Stimulated activated effector memory CD8-positive, alpha-beta T cell treated with anti-CD3 and anti-CD28 coated beads, Interleukin-12 subunit alpha, Interleukin-12 subunit beta, amount 100 ng/mL, for 72 hours (primary cell): ENCODE data around the gene ABCG2.
"Not testable (repeated sequence)": the region's sequence is repeated elsewhere in the genome, so short reads cannot be mapped to it uniquely, and the experiment has no call there.

Experiments used
- ATAC-seq: fragments of 150-1000 bp; cut with Tn5 transposase; 2 replicates; pipeline ENCODE4 v1.10.0; 2021
- DNase-seq, 2 donors: peaks; one replicate each; pipeline ENCODE4 v3.0.0; 2021 to 2022; ENCODE audit warnings: low spot score in 2 of 2
- H3K27ac Mint-ChIP-seq: one replicate; pipeline ENCODE4 v1.8.0; 2022; ENCODE audit warnings: mild to moderate bottlenecking, mixed read lengths
- H3K36me3 Mint-ChIP-seq: one replicate; pipeline ENCODE4 v1.8.0; 2022; ENCODE audit warnings: mild to moderate bottlenecking, mixed read lengths
- H3K4me1 Mint-ChIP-seq: one replicate; pipeline ENCODE4 v1.8.0; 2022; ENCODE audit warnings: mixed read lengths
- H3K4me3 Mint-ChIP-seq: one replicate; pipeline ENCODE4 v1.8.0; 2022; ENCODE audit warnings: mild to moderate bottlenecking, mixed read lengths
- H3K9me3 Mint-ChIP-seq: one replicate; pipeline ENCODE4 v1.8.0; 2022; ENCODE audit warnings: mixed read lengths

Gene ABCG2

GRCh38 chr4:88108747-88109122 is 49.7 kb downstream of the ABCG2 start:
- no peaks in the 10 kb centered on the region for H3K4me1 Mint-ChIP-seq
- ATAC-seq: no peak
- DNase-seq: no peak
- no peak overlapping the region for H3K4me3 Mint-ChIP-seq
- no peak overlapping the region for H3K27ac Mint-ChIP-seq
- no peaks in the 10 kb centered on the region for H3K36me3 Mint-ChIP-seq
- H3K9me3 Mint-ChIP-seq: no peaks in the 10 kb centered on the region

GRCh38 chr4:88108108-88108465 is 50.4 kb downstream of the ABCG2 start:
- not testable (repeated sequence) for DNase-seq, H3K36me3 Mint-ChIP-seq, H3K27ac Mint-ChIP-seq, H3K4me3 Mint-ChIP-seq, ATAC-seq, H3K9me3 Mint-ChIP-seq, H3K4me1 Mint-ChIP-seq

- no peaks in the 10 kb centered on the region for H3K4me1 Mint-ChIP-seq
- DNase-seq (no peak), ATAC-seq (no peak)
- no peaks in the 10 kb centered on the region for H3K36me3 Mint-ChIP-seq
- H3K4me3 Mint-ChIP-seq: no peak overlapping the region
- H3K9me3 Mint-ChIP-seq: no peaks in the 10 kb centered on the region
- no peak overlapping the region for H3K27ac Mint-ChIP-seq
These were observed 50.9 kb downstream of the ABCG2 start for GRCh38 chr4:88107406-88108107.

- Mint-ChIP-seq H3K27ac (no peak overlapping the region), H3K9me3 (no peaks in the 10 kb centered on the region), H3K4me1 (no peaks in the 10 kb centered on the region), H3K36me3 (no peaks in the 10 kb centered on the region), H3K4me3 (no peak overlapping the region)
- no peak for DNase-seq
- peak; percentile 74 for ATAC-seq
These were observed 52.2 kb downstream of the ABCG2 start for GRCh38 chr4:88106205-88106604.

- Mint-ChIP-seq H3K4me1 (no peaks in the 10 kb centered on the region), H3K27ac (no peak overlapping the region), H3K4me3 (no peak overlapping the region), H3K9me3 (no peaks in the 10 kb centered on the region), H3K36me3 (no peaks in the 10 kb centered on the region)
- ATAC-seq (no peak), DNase-seq (no peak)
These were observed 53.4 kb downstream of the ABCG2 start for GRCh38 chr4:88104902-88105610.

GRCh38 chr4:88102026-88102425 is 56.4 kb downstream of the ABCG2 start:
- no peaks in the 10 kb centered on the region for H3K9me3 Mint-ChIP-seq

GRCh38 chr4:88101165-88101564 is 57.3 kb downstream of the ABCG2 start:
- H3K36me3 Mint-ChIP-seq: no peaks in the 10 kb centered on the region
- H3K4me3 Mint-ChIP-seq: no peak overlapping the region
- DNase-seq: no peak
- H3K9me3 Mint-ChIP-seq: no peaks in the 10 kb centered on the region
- no peak overlapping the region for H3K27ac Mint-ChIP-seq
- H3K4me1 Mint-ChIP-seq: no peaks in the 10 kb centered on the region
- no peak for ATAC-seq

More at GRCh38 chr4:88102026-88102425, 56.4 kb downstream of the ABCG2 start:
- H3K4me1 Mint-ChIP-seq: no peaks in the 10 kb centered on the region
- H3K27ac Mint-ChIP-seq: no peak overlapping the region
- DNase-seq: no peak
- no peak for ATAC-seq
- no peaks in the 10 kb centered on the region for H3K36me3 Mint-ChIP-seq
- H3K4me3 Mint-ChIP-seq: no peak overlapping the region

GRCh38 chr4:88098993-88099752 is 59.3 kb downstream of the ABCG2 start:
- no peaks in the 10 kb centered on the region for H3K4me1 Mint-ChIP-seq
- DNase-seq (no peak), ATAC-seq (no peak)
- no peak overlapping the region for H3K27ac Mint-ChIP-seq
- H3K36me3 Mint-ChIP-seq: no peaks in the 10 kb centered on the region
- no peaks in the 10 kb centered on the region for H3K9me3 Mint-ChIP-seq
- no peak overlapping the region for H3K4me3 Mint-ChIP-seq

- ATAC-seq: no peak
- no peak for DNase-seq
- Mint-ChIP-seq H3K4me3 (no peak overlapping the region), H3K27ac (no peak overlapping the region), H3K9me3 (no peaks in the 10 kb centered on the region), H3K36me3 (no peaks in the 10 kb centered on the region), H3K4me1 (no peaks in the 10 kb centered on the region)
These were observed 60.7 kb downstream of the ABCG2 start for GRCh38 chr4:88097781-88098180.

- Mint-ChIP-seq H3K4me1 (no peaks in the 10 kb centered on the region), H3K9me3 (no peaks in the 10 kb centered on the region), H3K36me3 (no peaks in the 10 kb centered on the region), H3K27ac (no peak overlapping the region), H3K4me3 (no peak overlapping the region)
- no peak for ATAC-seq
- DNase-seq: no peak
These were observed 61.1 kb downstream of the ABCG2 start for GRCh38 chr4:88097301-88097700.

GRCh38 chr4:88093874-88094273 is 64.6 kb downstream of the ABCG2 start:
- Mint-ChIP-seq H3K36me3 (no peaks in the 10 kb centered on the region), H3K4me3 (no peak overlapping the region), H3K9me3 (no peaks in the 10 kb centered on the region), H3K4me1 (no peaks in the 10 kb centered on the region), H3K27ac (no peak overlapping the region)
- ATAC-seq (no peak), DNase-seq (no peak)

- no peak for ATAC-seq
- no peaks in the 10 kb centered on the region for H3K4me1 Mint-ChIP-seq
- no peaks in the 10 kb centered on the region for H3K36me3 Mint-ChIP-seq
- no peaks in the 10 kb centered on the region for H3K9me3 Mint-ChIP-seq
- no peak for DNase-seq
- no peak overlapping the region for H3K4me3 Mint-ChIP-seq
- no peak overlapping the region for H3K27ac Mint-ChIP-seq
These were observed 67.1 kb downstream of the ABCG2 start for GRCh38 chr4:88091378-88091777.

GRCh38 chr4:88090898-88091297 is 67.5 kb downstream of the ABCG2 start:
- DNase-seq (no peak), ATAC-seq (no peak)
- Mint-ChIP-seq H3K4me3 (no peak overlapping the region), H3K27ac (no peak overlapping the region), H3K9me3 (no peaks in the 10 kb centered on the region), H3K4me1 (no peaks in the 10 kb centered on the region), H3K36me3 (no peaks in the 10 kb centered on the region)

- DNase-seq (no peak), ATAC-seq (no peak)
- H3K36me3 Mint-ChIP-seq: no peaks in the 10 kb centered on the region
- no peak overlapping the region for H3K4me3 Mint-ChIP-seq
- no peaks in the 10 kb centered on the region for H3K9me3 Mint-ChIP-seq
- H3K4me1 Mint-ChIP-seq: no peaks in the 10 kb centered on the region
- H3K27ac Mint-ChIP-seq: no peak overlapping the region
These were observed 71.4 kb downstream of the ABCG2 start for GRCh38 chr4:88087004-88087403.

GRCh38 chr4:88080626-88081025 is 77.8 kb downstream of the ABCG2 start:
- Mint-ChIP-seq H3K36me3 (peaks cover 8% of the 10 kb centered on the region), H3K27ac (no peak overlapping the region), H3K4me3 (no peak overlapping the region), H3K4me1 (no peaks in the 10 kb centered on the region), H3K9me3 (no peaks in the 10 kb centered on the region)
- DNase-seq (no peak), ATAC-seq (no peak)

GRCh38 chr4:88078579-88078978 is 79.9 kb downstream of the ABCG2 start:
- Mint-ChIP-seq H3K4me3 (no peak overlapping the region), H3K27ac (no peak overlapping the region), H3K36me3 (peaks cover 28% of the 10 kb centered on the region), H3K9me3 (no peaks in the 10 kb centered on the region), H3K4me1 (no peaks in the 10 kb centered on the region)
- no peak for ATAC-seq
- DNase-seq: no peak
